GM21717 (cell line): ENCODE data around the gene CNTNAP5.

ENCODE experiments used
- ATAC-seq: cut with Tn5 transposase; IDR thresholded peaks from one replicate; pipeline ENCODE4 v1.9.1; 2021; ENCODE audit warnings: mild to moderate bottlenecking, moderate library complexity; ENCODE audit not compliant: unreplicated experiment

Gene CNTNAP5

DNA sequence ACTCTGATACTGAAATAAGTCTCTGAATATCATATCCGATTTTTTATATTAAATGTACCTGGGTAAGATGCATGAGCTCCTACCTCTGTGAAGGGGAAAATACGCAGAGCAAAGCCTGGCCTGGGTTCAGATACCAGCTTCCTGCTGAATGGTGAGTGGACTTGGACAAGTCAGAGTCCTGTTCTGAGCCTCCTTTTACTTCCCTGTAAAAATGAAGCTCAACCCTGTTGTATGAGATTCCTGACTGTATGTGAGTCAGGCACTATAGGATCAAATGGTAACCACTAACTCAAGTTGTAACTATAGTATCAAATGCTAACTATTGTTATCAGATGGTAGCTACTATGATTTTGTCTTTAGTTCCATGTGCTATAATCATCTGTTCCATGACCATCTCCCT lies 561.7 kb downstream of the CNTNAP5 start:
- ATAC-seq, result no peak

DNA sequence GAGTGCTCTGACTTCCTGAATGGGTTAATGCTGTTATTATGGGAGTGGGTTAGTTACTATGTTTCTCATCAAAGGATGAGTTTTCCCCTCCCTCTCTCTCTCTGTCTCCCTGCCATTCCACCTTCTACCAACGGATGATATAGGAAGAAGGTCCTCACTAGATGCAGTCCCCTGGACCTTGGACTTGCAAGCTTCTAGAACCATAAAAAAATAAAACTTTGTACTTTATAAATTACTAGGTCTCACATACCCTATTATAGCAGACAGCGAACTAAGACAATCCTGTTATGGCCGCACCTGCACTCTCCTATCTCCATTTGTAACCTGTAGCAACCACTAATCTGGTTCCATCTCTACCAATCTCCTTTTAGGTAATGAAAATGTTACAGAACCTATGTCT lies 564.9 kb downstream of the CNTNAP5 start:
- no peak for ATAC-seq

DNA sequence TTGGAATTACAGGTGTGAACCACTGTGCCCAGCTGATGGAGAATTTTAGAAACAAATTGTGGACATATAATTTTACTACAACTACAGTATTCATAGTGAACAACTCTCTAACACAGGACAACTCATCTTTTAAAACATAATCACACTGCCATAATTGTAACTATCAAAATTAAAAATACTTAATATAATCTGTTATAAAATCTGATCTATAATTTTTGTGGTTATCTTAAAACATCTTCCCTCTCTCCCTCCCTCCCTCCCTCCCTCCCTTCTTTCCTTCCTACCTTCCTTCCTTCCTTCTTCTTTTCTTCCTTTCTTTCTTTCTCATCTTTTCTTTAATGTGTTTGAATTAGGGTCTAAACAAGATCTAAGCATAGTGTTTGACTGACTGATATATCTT lies 577.7 kb downstream of the CNTNAP5 start:
- ATAC-seq, result no peak

DNA sequence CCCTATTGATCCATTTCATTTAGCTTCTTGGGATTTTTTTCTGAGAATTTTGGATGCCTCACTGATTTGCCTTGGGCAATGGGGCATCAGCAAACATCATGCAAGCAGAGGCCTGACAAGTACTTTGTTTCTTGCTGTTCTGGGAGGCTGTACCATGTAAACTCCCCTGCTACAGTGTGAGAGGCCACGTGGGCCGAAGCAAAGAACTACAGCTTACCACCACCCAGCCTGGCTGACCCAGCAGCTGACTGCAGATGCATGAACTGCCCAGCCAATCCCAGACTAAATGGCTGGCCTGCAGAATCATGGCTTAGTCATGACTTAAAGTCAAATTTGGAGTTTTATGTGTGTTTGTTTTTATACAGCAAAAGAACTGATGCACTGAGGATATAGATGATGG lies 579.9 kb downstream of the CNTNAP5 start:
- ATAC-seq, result no peak

DNA sequence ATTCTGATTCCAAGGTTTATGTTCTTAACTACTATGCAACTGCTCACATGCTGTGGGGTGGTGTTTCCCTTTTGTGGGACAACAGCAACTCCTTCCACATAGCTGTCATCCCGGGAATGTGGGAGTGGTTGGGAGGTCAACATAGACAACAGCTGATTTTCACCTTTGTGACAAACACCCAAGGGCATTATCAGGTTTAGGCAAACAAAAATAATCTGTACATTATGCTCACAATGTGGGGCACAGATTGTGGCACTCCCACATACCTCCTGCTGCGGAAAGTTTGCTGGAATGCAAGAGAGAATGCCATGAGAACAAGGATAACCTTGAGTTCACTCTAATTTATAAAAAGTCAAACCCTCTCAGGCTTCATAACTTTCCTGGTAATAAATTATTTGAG lies 582.6 kb downstream of the CNTNAP5 start:
- no peak for ATAC-seq

DNA sequence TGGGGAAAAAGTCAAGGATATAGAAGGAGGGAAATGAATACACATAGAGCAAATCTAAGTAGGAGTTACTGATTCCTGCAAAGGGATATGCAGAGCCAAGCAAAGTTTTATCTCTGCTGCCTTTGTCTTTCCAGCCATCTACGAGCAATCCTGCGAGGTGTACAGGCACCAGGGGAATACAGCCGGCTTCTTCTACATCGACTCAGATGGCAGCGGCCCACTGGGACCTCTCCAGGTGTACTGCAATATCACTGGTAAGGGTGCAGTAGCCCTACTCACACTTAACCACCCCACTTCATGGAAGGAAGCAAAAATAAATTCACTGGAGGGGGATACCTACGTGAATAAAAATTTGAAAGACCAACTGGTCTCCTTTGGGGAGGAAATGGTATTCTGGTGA lies 584.6 kb downstream of the CNTNAP5 start:
- ATAC-seq, result no peak

DNA sequence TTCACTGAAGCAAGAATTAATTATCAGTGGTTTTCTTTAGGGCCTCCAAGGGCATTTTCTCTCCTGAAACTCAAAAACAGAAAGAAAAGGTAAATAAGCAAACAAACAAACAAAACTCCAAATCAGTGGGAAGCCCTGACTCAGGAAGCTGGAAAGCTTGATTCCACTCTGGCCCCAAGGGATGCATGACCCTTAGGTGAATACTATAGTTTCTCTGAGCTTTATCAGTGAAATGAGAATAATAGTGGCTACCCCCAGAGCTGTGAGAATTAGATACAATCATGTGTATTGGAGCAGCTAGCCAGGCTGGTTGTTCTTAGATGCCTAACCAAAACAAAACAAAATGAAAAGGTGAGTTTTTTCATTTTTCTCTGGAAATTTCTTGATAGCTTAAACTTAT lies 585.1 kb downstream of the CNTNAP5 start:
- ATAC-seq, result no peak

DNA sequence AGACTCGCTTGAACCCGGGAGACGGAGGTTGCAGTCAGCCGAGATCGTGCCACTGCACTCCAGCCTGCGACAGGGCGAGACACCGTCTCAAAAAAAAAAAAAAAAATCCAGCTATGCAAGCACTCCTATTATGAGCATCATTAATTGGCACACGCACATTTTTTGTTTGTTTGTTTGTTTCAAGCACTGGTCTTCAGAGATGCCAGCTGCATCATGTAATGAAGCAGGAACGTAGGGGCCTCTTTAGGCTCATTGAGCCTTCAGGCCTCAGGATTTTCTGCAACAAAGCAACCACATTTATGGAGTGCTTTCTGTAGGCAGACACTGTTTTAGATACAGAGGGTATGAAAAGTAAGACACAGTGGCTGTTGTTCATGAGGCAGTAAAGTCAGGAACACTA lies 585.8 kb downstream of the CNTNAP5 start:
- ATAC-seq, result no peak

DNA sequence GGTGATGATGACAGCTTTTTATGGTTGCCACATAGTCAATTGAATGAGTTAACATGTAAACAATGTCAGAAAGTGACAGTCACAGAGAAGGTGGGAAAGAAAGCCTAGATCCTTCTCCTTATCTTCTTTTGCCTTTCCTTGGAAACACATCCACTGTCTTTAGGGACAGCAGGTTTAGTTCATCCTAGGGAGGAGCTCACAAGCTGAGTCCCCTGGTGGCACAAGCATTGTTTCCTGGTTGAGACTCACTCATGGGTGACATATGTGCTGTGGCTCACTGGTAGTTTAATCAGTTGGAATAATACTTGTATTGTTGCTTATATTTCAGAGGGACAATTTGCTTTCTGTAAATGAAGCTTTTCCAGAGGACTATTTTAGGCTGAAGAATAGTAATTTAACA lies 598.5 kb downstream of the CNTNAP5 start:
- ATAC-seq, result no peak

DNA sequence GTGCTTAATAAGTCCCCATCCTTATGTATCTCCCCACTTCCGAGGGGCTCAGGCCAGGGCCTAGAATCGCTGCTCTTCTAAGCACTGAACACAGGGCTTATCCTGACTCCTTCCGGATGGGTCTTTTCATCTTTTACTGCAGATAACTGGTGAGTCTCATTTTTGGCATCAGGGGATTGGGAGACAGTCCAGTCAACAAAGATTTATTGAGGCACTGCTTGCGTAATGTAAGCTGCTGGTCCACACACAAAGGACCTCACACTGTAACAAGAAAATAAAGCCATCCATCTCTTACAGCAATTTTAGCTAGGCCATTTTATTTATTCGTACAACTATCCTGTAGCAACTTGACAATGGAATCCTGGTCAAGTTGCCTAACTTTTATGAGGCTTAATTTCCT lies 600.5 kb downstream of the CNTNAP5 start:
- ATAC-seq, result no peak

DNA sequence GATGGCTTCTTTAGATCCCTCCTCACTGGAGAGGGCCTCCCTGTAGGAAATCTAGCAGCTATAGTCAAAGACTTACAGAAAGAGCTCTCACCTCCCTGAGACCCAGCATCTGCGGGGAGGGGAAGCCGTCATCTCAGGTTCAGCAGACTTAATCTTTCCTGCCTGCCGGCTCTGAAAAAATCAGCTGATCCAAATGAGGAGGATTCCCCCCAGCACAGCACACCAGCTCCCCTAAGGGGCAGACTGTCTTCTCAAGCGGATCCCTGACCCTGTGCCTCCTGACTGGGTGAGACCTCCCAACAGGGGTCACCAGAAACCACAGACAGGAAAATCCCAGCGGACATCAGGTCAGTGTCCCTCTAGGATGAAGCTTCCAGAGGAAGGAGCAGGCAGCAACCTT lies 601.9 kb downstream of the CNTNAP5 start:
- ATAC-seq, result no peak

DNA sequence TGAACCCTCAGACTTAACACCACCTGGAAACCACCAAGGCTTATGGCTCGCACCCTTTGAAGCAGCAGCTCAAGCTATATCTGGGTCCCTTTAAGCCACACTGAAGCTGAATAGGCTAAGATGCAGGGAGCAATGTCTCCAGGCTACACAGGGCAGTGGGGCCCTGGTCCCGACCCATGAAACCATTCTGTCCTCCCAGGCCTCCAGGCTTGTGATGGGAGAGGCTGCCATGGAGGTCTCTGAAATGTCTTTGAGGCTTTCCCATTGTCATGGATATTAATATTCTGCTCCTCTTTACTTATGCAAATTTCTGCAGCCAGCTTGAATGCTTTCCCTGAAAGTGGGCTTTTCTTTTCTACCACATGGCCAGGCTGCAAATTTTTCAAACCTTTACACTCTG lies 608.7 kb downstream of the CNTNAP5 start:
- no peak for ATAC-seq

DNA sequence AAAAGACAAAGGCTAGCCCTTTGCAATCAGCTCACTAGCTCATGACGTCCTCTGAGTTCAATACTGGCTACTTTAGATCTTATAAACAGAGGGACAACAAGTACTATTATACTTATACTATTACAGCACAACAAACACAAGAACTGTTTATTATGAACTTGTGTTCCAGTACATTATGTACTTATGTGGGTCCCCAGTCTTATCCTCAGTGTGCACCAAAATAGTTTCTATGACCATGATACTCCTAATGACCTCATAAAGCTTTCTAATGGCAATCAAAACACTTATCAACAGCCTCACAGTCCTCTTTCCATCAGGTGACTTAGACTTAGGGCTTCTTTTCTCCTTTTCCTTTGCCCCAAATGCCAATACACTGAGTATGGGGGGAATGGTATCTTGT lies 614.4 kb downstream of the CNTNAP5 start:
- no peak for ATAC-seq

DNA sequence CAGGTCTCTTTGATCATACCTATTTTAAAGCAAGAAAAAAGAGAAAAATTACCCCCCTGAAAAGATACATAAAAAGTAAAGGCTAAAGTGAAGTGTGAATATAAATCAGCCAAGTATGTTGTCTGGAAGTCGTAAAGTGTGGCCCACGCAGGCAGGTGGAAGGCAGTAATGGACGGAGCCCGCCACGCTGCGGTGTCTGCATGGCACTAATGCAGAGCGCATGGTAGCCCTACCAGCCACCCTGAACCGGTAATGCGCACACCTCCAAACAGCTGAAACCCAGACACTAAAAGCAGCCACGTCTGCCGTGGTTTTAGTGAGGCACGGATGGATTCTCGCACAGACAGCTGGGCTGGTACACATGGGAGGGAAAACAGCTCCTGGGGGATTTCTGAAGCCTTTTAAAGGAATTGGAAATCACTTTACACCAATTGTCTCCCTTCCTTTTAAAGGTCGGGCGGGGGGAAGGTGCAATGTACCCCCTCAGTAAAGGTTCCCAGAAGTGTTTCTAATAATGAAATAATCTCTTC lies 615.2 kb downstream of the CNTNAP5 start:
- no peak for ATAC-seq

DNA sequence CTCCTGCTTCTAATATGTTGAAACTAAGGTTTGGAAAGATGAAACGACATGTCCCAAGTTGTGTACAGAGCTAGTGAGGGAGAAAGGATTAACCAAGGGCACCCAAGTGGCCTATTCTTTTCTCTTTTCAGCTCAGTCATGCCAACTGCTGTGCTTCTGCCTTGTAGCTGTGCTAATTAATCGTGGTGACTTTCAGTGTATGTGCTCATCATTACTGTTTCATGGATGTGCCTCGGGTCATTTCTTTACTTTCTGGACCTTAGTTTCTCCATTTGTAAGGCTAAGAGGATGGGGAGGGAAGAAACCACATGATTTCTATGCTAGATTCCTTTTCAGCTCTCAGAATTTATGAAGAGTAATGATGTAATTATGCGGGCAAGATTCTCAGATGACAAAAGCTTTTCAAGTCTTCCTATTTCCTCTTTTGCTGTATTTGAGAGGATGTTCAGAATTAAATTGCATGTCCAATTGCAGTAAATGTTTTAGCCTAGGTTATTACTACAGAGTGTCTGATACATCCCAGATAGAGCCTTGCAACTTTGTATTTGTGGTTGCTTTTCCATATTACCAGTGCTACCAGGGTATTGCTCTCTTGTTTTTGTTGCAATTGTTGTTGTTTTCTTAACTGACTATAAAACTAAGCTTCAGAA lies 621.2 kb downstream of the CNTNAP5 start:
- no peak for ATAC-seq

DNA sequence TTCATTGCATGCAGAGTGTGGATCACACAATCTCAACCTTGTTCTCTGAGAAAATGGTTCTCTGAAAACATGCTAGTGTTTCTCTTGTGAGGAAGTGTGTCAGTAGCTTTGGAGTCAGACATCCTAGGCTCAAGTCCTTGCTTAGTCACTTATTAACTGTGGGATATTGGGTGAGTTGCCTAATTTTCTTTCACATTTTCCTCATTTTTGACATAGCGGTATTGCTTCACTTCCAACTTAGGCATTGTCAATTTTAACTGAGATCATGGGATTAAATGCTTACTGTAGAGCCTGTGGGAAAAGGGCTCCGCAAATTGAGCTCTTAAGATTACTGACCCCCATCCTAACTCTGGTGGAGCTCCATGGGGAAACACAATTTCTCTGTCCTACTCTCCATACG lies 622.2 kb downstream of the CNTNAP5 start:
- ATAC-seq, result no peak

DNA sequence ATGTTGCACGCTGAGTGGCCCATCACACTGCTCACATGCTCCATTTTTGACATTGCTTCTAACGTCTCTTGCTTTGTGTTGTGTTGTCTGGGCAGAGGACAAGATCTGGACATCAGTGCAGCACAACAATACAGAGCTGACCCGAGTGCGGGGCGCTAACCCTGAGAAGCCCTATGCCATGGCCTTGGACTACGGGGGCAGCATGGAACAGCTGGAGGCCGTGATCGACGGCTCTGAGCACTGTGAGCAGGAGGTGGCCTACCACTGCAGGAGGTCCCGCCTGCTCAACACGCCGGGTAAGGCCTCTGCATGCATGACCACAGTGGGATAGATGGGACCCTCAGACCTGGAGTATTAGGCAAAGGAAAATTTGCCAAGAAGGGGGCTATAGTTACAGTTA lies 622.6 kb downstream of the CNTNAP5 start:
- ATAC-seq, result no peak

DNA sequence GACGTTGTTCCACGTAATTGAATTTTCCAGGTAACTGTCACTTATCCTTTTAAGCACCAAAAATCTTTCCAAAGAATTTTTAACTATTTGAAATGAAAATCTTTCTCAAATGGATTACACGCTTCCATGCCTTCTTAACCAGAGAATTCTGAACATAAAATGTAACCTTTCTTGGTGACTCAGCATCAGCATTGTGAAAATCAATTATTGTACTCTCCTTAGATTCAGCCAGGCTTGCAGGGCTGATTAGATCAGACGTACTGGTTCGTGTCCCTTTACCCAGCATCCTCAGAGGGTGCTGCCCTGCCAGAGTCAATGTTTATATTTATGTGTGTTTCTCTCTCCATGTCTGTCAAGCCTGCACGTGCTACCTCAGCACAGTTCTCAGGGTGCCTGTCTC lies 623.9 kb downstream of the CNTNAP5 start:
- ATAC-seq, result no peak

DNA sequence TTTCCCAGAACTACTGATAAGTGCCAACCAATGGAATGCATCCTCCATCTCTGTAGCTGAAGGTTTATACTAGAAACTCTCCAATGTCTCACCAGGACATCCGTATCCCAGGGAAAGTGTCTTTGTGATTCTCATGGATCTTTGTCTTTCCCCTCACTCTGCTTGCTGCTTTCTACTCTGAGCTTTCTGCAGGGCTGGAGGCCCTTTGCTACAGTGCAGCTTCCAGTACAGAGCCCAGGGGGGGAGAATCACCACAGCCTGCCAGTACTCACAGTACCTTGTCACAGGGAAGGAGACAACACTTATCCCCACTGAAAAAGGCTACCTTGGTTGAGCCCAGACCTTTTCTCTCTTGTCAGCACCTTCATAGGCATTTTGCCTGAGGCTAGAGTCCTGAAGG lies 627.0 kb downstream of the CNTNAP5 start:
- ATAC-seq, result no peak

DNA sequence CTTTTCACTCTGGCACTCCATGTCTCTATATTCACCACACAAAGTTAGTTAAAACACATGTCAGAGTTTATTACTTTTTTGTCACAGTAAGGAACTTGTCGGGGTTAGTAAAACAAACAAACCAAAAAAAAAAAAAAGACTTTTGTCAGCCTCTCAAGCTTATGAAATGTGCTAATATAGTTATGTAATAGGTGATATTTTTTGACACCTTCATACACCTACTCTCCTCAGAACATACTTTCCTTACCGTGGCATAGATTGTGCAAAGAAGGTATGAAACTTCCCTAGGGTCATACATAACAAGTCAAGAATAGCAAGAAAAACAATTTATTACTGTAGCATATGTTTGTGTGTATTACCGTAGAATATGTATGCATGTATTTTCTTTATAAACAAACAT lies 633.3 kb downstream of the CNTNAP5 start:
- ATAC-seq, result no peak

DNA sequence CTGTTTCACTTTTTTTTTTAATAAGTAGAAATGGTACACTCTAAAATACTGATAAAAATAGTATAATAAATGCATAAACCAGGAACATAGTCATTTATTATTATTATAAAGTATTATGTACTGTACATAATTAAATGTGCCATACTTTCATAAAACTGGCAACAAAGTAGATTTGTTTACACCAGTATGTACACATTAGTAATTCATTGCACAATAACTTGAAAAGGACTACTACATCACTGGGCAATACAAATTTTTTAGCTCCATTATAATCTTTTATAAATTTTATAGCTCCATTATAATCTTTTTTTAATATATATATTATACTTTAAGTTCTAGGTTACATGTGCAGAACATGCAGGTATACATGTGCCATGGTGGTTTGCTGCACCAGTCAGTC lies 636.5 kb downstream of the CNTNAP5 start:
- no peak for ATAC-seq

DNA sequence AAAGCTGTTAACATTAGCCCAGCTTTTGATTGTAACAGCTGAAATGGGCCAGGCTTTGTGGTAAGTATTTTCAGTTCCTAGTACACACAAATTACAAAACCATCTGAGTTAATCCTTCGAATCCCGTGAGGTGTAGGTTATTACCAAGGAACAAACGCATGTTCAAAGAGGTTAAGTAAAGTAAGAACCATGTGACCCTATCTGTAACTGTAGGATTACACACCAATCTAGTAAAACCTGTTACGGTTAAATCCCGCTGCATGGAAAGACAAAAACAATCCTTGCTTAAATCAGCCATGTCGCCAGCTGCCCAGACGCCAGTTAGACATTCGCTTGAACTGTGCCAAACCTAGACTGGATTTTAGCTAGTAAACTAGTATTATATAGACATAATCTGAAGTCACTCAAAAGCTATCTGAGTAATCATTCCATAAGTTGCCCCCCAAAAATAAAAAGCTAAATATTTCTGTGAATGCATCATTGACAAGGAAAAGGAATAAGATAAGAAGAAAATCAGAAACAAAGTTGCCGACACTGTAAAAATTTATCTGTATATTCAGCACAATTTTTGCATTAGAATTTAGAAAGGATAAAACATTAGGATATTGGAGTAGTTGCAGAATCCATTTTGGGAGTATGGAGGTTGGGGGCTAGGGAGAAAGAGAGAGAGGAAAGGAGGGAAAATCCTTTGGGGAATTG lies 638.0 kb downstream of the CNTNAP5 start:
- ATAC-seq, result no peak

DNA sequence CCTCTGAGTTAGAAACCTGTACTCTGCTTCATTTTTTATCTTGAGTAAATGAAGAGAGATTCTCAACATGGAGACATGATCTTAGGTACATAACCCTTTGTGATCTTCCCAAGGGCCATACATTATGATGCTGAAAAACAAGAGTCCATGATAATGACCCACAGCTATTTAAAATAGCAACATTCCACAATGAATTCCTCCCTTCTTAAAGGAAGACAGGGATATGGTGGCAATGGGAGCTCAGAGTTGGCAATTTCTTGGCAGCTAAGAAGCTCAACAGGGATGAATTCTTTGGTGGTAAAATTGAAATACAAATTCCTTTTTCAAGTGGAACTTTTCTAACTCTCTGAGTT lies 638.5 kb downstream of the CNTNAP5 start:
- ATAC-seq, result no peak
